Erythroblast (primary cell): ENCODE measurements around the gene TEP1.

Source experiments
- GATA1 ChIP-seq: IDR thresholded peaks from 2 replicates; pipeline ENCODE4 v1.6.1; 2011; ENCODE audit warnings: low read depth, mild to moderate bottlenecking, control low read depth, low read length, moderate library complexity
- POLR2A ChIP-seq: IDR thresholded peaks from 2 replicates; pipeline ENCODE4 v1.6.1; 2011; ENCODE audit warnings: mild to moderate bottlenecking, low read length

GRCh38 chr14:20417250-20418186 is 4.2 kb upstream of the TEP1 start:
- TF ChIP-seq POLR2A (no peak), GATA1 (no peak)
